ENCODE results near the gene EYA4.

EYA4 gene

GRCh38 chr6:133288662-133289061 lies 47.5 kb downstream of the EYA4 start:
- no peak for DNase-seq (ENCODE audit: low read depth in 3 of 3)

- no peak for DNase-seq (ENCODE audit: low read depth in 3 of 3)
Measured at GRCh38 chr6:133289733-133290306, 48.7 kb downstream of the EYA4 start.

- no peak for DNase-seq (ENCODE audit: low read depth in 3 of 3)
Measured at GRCh38 chr6:133290930-133291329, 49.8 kb downstream of the EYA4 start.

GRCh38 chr6:133291671-133292070 lies 50.5 kb downstream of the EYA4 start:
- DNase-seq (ENCODE audit: low read depth in 3 of 3) = no peak

- no peak for DNase-seq (ENCODE audit: low read depth in 3 of 3)
Measured at GRCh38 chr6:133297657-133298056, 56.5 kb downstream of the EYA4 start.

GRCh38 chr6:133298335-133298734 lies 57.2 kb downstream of the EYA4 start:
- DNase-seq (ENCODE audit: low read depth in 3 of 3) = no peak

- DNase-seq (ENCODE audit: low read depth in 3 of 3) = no peak
Measured at GRCh38 chr6:133298801-133299200, 57.6 kb downstream of the EYA4 start.

- no peak for DNase-seq (ENCODE audit: low read depth in 3 of 3)
Measured at GRCh38 chr6:133300896-133301295, 59.7 kb downstream of the EYA4 start.

GRCh38 chr6:133301835-133302234 lies 60.7 kb downstream of the EYA4 start:
- DNase-seq (ENCODE audit: low read depth in 3 of 3) = no peak

- DNase-seq (ENCODE audit: low read depth in 3 of 3) = no peak
Measured at GRCh38 chr6:133306931-133307330, 65.8 kb downstream of the EYA4 start.

GRCh38 chr6:133309579-133309978 lies 68.4 kb downstream of the EYA4 start:
- DNase-seq (ENCODE audit: low read depth in 3 of 3) = no peak

- DNase-seq (ENCODE audit: low read depth in 3 of 3) = no peak
Measured at GRCh38 chr6:133312006-133312405, 70.8 kb downstream of the EYA4 start.

GRCh38 chr6:133313068-133313467 lies 71.9 kb downstream of the EYA4 start:
- no peak for DNase-seq (ENCODE audit: low read depth in 3 of 3)

- no peak for DNase-seq (ENCODE audit: low read depth in 3 of 3)
Measured at GRCh38 chr6:133314947-133315346, 73.8 kb downstream of the EYA4 start.

- no peak for DNase-seq (ENCODE audit: low read depth in 3 of 3)
Measured at GRCh38 chr6:133315811-133316210, 74.7 kb downstream of the EYA4 start.

- DNase-seq (ENCODE audit: low read depth in 3 of 3) = no peak
Measured at GRCh38 chr6:133317704-133318103, 76.5 kb downstream of the EYA4 start.

GRCh38 chr6:133326584-133326983 lies 85.4 kb downstream of the EYA4 start:
- DNase-seq (ENCODE audit: low read depth in 3 of 3) = no peak

- DNase-seq (ENCODE audit: low read depth in 3 of 3) = no peak
Measured at GRCh38 chr6:133333852-133334251, 92.7 kb downstream of the EYA4 start.

- DNase-seq (ENCODE audit: low read depth in 3 of 3) = no peak
Measured at GRCh38 chr6:133337308-133337707, 96.2 kb downstream of the EYA4 start.

GRCh38 chr6:133339543-133340384 lies 98.6 kb downstream of the EYA4 start:
- no peak for DNase-seq (ENCODE audit: low read depth in 3 of 3)

- DNase-seq (ENCODE audit: low read depth in 3 of 3) = no peak
Measured at GRCh38 chr6:133340557-133340956, 99.4 kb downstream of the EYA4 start.

- DNase-seq (ENCODE audit: low read depth in 3 of 3) = no peak
Measured at GRCh38 chr6:133341607-133342158, 100.5 kb downstream of the EYA4 start.

GRCh38 chr6:133343220-133343619 lies 102.1 kb downstream of the EYA4 start:
- DNase-seq (ENCODE audit: low read depth in 3 of 3) = no peak

Measured in stimulated activated CD4-positive, alpha-beta T cell treated with anti-CD3 and anti-CD28 coated beads, TNF-alpha, amount 100 ng/mL, for 24 hours (primary cell).